HAP-1 (cell line): ENCODE results near the gene ZNF764.
A peak's percentile ranks its signal among the peaks of the same experiment; 100 is the strongest.
"Not testable (repeated sequence)": the region's sequence is repeated elsewhere in the genome, so short reads cannot be mapped to it uniquely, and the experiment has no call there.

Experiments
- DNase-seq, 2 experiments: peaks; one replicate each; pipeline ENCODE4 v3.0.0-alpha.2; 2016 to 2020; ENCODE audit warnings: low spot score in 2 of 2
- H3K27me3 ChIP-seq: fragments of 250-450 bp; sonication (Bioruptor Pico); 2 replicates; pipeline ENCODE4 v1.5.1; 2020; ENCODE audit warnings: low read depth, mild to moderate bottlenecking, moderate library complexity
- H3K36me3 ChIP-seq: fragments of 250-450 bp; sonication (Bioruptor Pico); replicated peaks from 2 replicates; pipeline ENCODE4 v1.5.1; 2020; ENCODE audit warnings: mild to moderate bottlenecking
- H3K4me1 ChIP-seq: fragments of 250-450 bp; sonication (Bioruptor Pico); 2 replicates; pipeline ENCODE4 v1.5.1; 2020; ENCODE audit warnings: mild to moderate bottlenecking
- H3K4me3 ChIP-seq: fragments of 250-450 bp; sonication (Bioruptor Pico); 2 replicates; pipeline ENCODE4 v1.5.1; 2020; ENCODE audit warnings: mild to moderate bottlenecking, moderate library complexity
- H3K9me3 ChIP-seq: fragments of 250-450 bp; sonication (Bioruptor Pico); 2 replicates; pipeline ENCODE4 v1.5.1; 2020; ENCODE audit warnings: mild to moderate bottlenecking, moderate library complexity
- in situ Hi-C: fragments of 300-500 bp; cut with MboI; formaldehyde crosslinking; loops from 3 replicates; pipeline ENCODE4 v1.14.3; 2020; ENCODE audit warnings: low sequenced_read_pairs, inconsistent platforms, mixed read lengths

ZNF764 gene

GRCh38 chr16:30557957-30558788 is at the start of gene ZNF764:
Gene ZNF764, minus strand, starts transcription at chr16:30558374. Its CDS starts 192 bp downstream, at chr16:30558182.
- peak; percentile 97 to 98 for DNase-seq
- Histone ChIP-seq H3K4me3 (peak within 1 kb of the TSS; percentile 95), H3K4me1 (peaks cover 9% of the 10 kb centered on the region; the same call in 1 of the 2 replicates), H3K9me3 (no peaks in the 10 kb centered on the region), H3K27me3 (no peaks in the 10 kb centered on the region), H3K36me3 (peaks cover 24% of the 10 kb centered on the region)
- in situ Hi-C loops = no loop called here

- Histone ChIP-seq H3K36me3 (peaks cover 54% of the 10 kb centered on the region), H3K4me3 (no peak overlapping the region), H3K27me3 (no peaks in the 10 kb centered on the region), H3K9me3 (no peaks in the 10 kb centered on the region), H3K4me1 (peaks cover 4% of the 10 kb centered on the region)
- in situ Hi-C loops = no loop called here
- no peak for DNase-seq
Measured at GRCh38 chr16:30606004-30606403, 47.8 kb upstream of the ZNF764 start.

GRCh38 chr16:30605158-30605557 is 47.0 kb upstream of the ZNF764 start:
- peaks cover 54% of the 10 kb centered on the region for H3K36me3 ChIP-seq
- in situ Hi-C loops = no loop called here
- no peaks in the 10 kb centered on the region for H3K27me3 ChIP-seq
- DNase-seq = no peak
- H3K9me3 ChIP-seq = no peaks in the 10 kb centered on the region
- no peaks in the 10 kb centered on the region; the same call in 1 of the 2 replicates for H3K4me1 ChIP-seq
- H3K4me3 ChIP-seq = no peak overlapping the region

- Histone ChIP-seq H3K4me1 (no peaks in the 10 kb centered on the region; the same call in 1 of the 2 replicates), H3K4me3 (no peak overlapping the region), H3K27me3 (no peaks in the 10 kb centered on the region), H3K9me3 (no peaks in the 10 kb centered on the region), H3K36me3 (peaks cover 54% of the 10 kb centered on the region)
- no peak for DNase-seq
- in situ Hi-C loops = no loop called here
Measured at GRCh38 chr16:30604316-30604947, 46.3 kb upstream of the ZNF764 start.

GRCh38 chr16:30603945-30604315 is 45.8 kb upstream of the ZNF764 start:
- Histone ChIP-seq H3K36me3 (peaks cover 54% of the 10 kb centered on the region), H3K9me3 (no peaks in the 10 kb centered on the region), H3K27me3 (no peaks in the 10 kb centered on the region), H3K4me3 (no peak overlapping the region), H3K4me1 (no peaks in the 10 kb centered on the region; the same call in 1 of the 2 replicates)
- DNase-seq = no peak
- in situ Hi-C loops = no loop called here

GRCh38 chr16:30602616-30603277 is 44.6 kb upstream of the ZNF764 start:
- Histone ChIP-seq H3K4me3 (no peak overlapping the region), H3K4me1 (no peaks in the 10 kb centered on the region), H3K9me3 (no peaks in the 10 kb centered on the region), H3K36me3 (peaks cover 43% of the 10 kb centered on the region), H3K27me3 (no peaks in the 10 kb centered on the region)
- DNase-seq = no peak
- in situ Hi-C loops = no loop called here

GRCh38 chr16:30601966-30602365 is 43.8 kb upstream of the ZNF764 start:
- Histone ChIP-seq H3K4me1 (no peaks in the 10 kb centered on the region), H3K4me3 (no peak overlapping the region), H3K27me3 (no peaks in the 10 kb centered on the region), H3K36me3 (peaks cover 37% of the 10 kb centered on the region), H3K9me3 (no peaks in the 10 kb centered on the region)
- DNase-seq = no peak
- in situ Hi-C loops = no loop called here

GRCh38 chr16:30600929-30601328 is 42.8 kb upstream of the ZNF764 start:
- H3K27me3 ChIP-seq = no peaks in the 10 kb centered on the region
- H3K4me3 ChIP-seq = no peak overlapping the region
- in situ Hi-C loops = no loop called here
- no peaks in the 10 kb centered on the region for H3K4me1 ChIP-seq
- no peaks in the 10 kb centered on the region for H3K9me3 ChIP-seq
- H3K36me3 ChIP-seq = peaks cover 29% of the 10 kb centered on the region
- no peak for DNase-seq

- peaks cover 23% of the 10 kb centered on the region for H3K36me3 ChIP-seq
- DNase-seq = no peak
- no peaks in the 10 kb centered on the region for H3K27me3 ChIP-seq
- no peak overlapping the region for H3K4me3 ChIP-seq
- H3K4me1 ChIP-seq = no peaks in the 10 kb centered on the region
- H3K9me3 ChIP-seq = no peaks in the 10 kb centered on the region
- in situ Hi-C loops = no loop called here
Measured at GRCh38 chr16:30600215-30600614, 42.0 kb upstream of the ZNF764 start.

GRCh38 chr16:30592871-30593270 is 34.7 kb upstream of the ZNF764 start:
- Histone ChIP-seq H3K4me3 (no peak overlapping the region), H3K4me1 (no peaks in the 10 kb centered on the region), H3K9me3 (no peaks in the 10 kb centered on the region), H3K36me3 (no peaks in the 10 kb centered on the region), H3K27me3 (no peaks in the 10 kb centered on the region)
- in situ Hi-C loops = no loop called here
- DNase-seq = no peak

GRCh38 chr16:30590869-30591268 is 32.7 kb upstream of the ZNF764 start:
- H3K4me1 ChIP-seq, H3K9me3 ChIP-seq, H3K27me3 ChIP-seq, H3K4me3 ChIP-seq, in situ Hi-C loops, H3K36me3 ChIP-seq, DNase-seq: not testable (repeated sequence)

GRCh38 chr16:30589582-30589981 is 31.4 kb upstream of the ZNF764 start:
- in situ Hi-C loops, DNase-seq: not testable (repeated sequence)

GRCh38 chr16:30588651-30589050 is 30.5 kb upstream of the ZNF764 start:
- in situ Hi-C loops = no loop called here
- DNase-seq = no peak
- H3K9me3 ChIP-seq = no peaks in the 10 kb centered on the region
- no peaks in the 10 kb centered on the region for H3K27me3 ChIP-seq
- no peaks in the 10 kb centered on the region for H3K4me1 ChIP-seq
- H3K36me3 ChIP-seq = no peaks in the 10 kb centered on the region
- H3K4me3 ChIP-seq = no peak overlapping the region

More at GRCh38 chr16:30589582-30589981, 31.4 kb upstream of the ZNF764 start:
- not testable (repeated sequence) for H3K27me3 ChIP-seq, H3K9me3 ChIP-seq, H3K4me3 ChIP-seq, H3K36me3 ChIP-seq, H3K4me1 ChIP-seq
